ENCODE results near the gene LCN12.

Gene LCN12

GRCh38 chr9:136974817-136975535, 22.9 kb downstream of the LCN12 start:
- no peak for FAIRE-seq

- no peak for FAIRE-seq
Measured at GRCh38 chr9:136975644-136976043, 23.6 kb downstream of the LCN12 start.

GRCh38 chr9:136977223-136977622, 25.1 kb downstream of the LCN12 start, which contains the start of gene PTGDS:
PTGDS (plus strand) TSS chr9:136977504; CDS start chr9:136977579, 75 bp downstream.
- FAIRE-seq, result no peak

- no peak for FAIRE-seq
Measured at GRCh38 chr9:136977649-136978072, 25.6 kb downstream of the LCN12 start.

GRCh38 chr9:136978073-136978864, 26.2 kb downstream of the LCN12 start:
- FAIRE-seq, result no peak

GRCh38 chr9:136978865-136979544, 26.9 kb downstream of the LCN12 start:
- no peak for FAIRE-seq

- FAIRE-seq, result no peak
Measured at GRCh38 chr9:136979769-136980587, 27.9 kb downstream of the LCN12 start.

GRCh38 chr9:136980669-136981478, 28.8 kb downstream of the LCN12 start:
- no peak for FAIRE-seq

- no peak for FAIRE-seq
Measured at GRCh38 chr9:136981588-136982231, 29.6 kb downstream of the LCN12 start.

GRCh38 chr9:136982232-136983051, 30.4 kb downstream of the LCN12 start, which contains the start of gene LCNL1:
LCNL1 (plus strand) TSS chr9:136982993; CDS start chr9:136983587, 594 bp downstream.
- FAIRE-seq, result no peak

GRCh38 chr9:136983167-136983566, 31.1 kb downstream of the LCN12 start:
- FAIRE-seq, result no peak

- FAIRE-seq, result no peak
Measured at GRCh38 chr9:136983656-136984314, 31.7 kb downstream of the LCN12 start.

GRCh38 chr9:136984464-136985026, 32.5 kb downstream of the LCN12 start:
- no peak for FAIRE-seq

- FAIRE-seq, result no peak
Measured at GRCh38 chr9:136985027-136985602, 33.0 kb downstream of the LCN12 start.

- FAIRE-seq, result no peak
Measured at GRCh38 chr9:136985853-136986252, 33.8 kb downstream of the LCN12 start.

GRCh38 chr9:136988872-136989271, 36.8 kb downstream of the LCN12 start:
- FAIRE-seq, result no peak

GRCh38 chr9:136990242-136990911, 38.3 kb downstream of the LCN12 start:
- no peak for FAIRE-seq
